ENCODE measurements around the gene C1QL1.

C1QL1 gene

GRCh38 chr17:44970136-44970741 is 2.1 kb upstream of the C1QL1 start:
- no peak overlapping the region for H2BK5ac ChIP-seq (ENCODE audit: low read length)
- no peak overlapping the region for H2BK15ac ChIP-seq (replicated peaks; ENCODE audit: low read depth)
- H3K27ac ChIP-seq (ENCODE audit: low read depth, low read length), result no peak overlapping the region
- DNase-seq, result peak; percentile 49
- H3K56ac ChIP-seq (ENCODE audit: low read length), result peak overlapping the region; percentile 84
- H3K23ac ChIP-seq (ENCODE audit: low read length), result no peak overlapping the region
- WGBS (ENCODE audit: extremely low coverage, insufficient coverage, low lambda C conversion rate), result no CpG with 5 or more reads among the region's 55 CpGs
- no peak overlapping the region for H2BK120ac ChIP-seq (ENCODE audit: low read depth, low read length)
- H3K4me3 ChIP-seq (ENCODE audit: low read length), result peak overlapping the region; percentile 47
- peak overlapping the region; percentile 66 for H3K18ac ChIP-seq (ENCODE audit: low read length)
- no peak overlapping the region for H2AK5ac ChIP-seq (ENCODE audit: low read length)
- no peaks in the 10 kb centered on the region for H3K36me3 ChIP-seq (ENCODE audit: control insufficient read depth, insufficient read depth, low read length)
- no peak overlapping the region for H4K5ac ChIP-seq (ENCODE audit: low read length)
- H3K4me2 ChIP-seq (ENCODE audit: low read length), result peak overlapping the region; percentile 77
- H3K4ac ChIP-seq (ENCODE audit: low read depth, low read length), result no peak overlapping the region
- no peaks in the 10 kb centered on the region for H3K79me2 ChIP-seq (ENCODE audit: control insufficient read depth, insufficient read depth, low read length)
- H3K79me1 ChIP-seq (ENCODE audit: low read length), result no peaks in the 10 kb centered on the region
- peaks cover 27% of the 10 kb centered on the region for H3K27me3 ChIP-seq (ENCODE audit: insufficient read depth, low read length, poor library complexity)
- no peak overlapping the region for H4K8ac ChIP-seq (ENCODE audit: low read depth, low read length)
- peaks cover 11% of the 10 kb centered on the region for H3K4me1 ChIP-seq (ENCODE audit: control insufficient read depth, low read depth, low read length)
- H3K9ac ChIP-seq (ENCODE audit: low read length), result peak overlapping the region; percentile 68

DNA sequence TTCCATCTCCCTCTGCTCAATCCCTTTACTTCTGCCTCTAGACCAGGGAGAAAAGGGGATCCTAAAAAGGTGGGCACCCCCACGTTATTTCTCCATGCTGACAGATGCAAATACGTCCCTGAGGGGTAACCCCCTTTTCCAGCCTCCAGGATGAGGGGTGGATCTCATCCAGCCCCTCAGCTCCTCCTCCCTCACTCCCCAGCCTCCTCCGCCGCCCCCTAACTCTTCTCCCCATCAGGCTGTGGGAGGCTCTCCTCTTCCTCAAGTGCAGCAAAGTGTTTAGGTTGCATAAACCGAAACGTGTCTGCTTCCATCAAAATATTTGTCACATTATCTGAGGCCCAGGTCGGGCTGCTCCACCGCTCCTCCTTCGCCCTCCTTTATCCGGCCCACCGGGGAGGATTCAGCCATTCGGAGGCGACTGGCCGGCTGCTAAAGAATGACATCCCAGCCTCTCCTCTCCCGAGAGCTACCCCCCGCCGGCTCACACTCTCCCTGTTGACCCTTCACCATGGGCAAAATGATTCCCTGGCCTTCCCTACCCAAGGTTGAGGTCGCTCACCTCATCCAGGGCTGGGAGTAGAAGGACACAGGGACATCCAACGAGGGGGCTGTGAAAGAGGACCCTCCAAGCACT is 1.2 kb upstream of the C1QL1 start:
- Histone ChIP-seq H3K27me3 (ENCODE audit: insufficient read depth, low read length, poor library complexity) (peaks cover 27% of the 10 kb centered on the region), H3K18ac (ENCODE audit: low read length) (no peak overlapping the region), H3K79me1 (ENCODE audit: low read length) (no peaks in the 10 kb centered on the region), H3K27ac (ENCODE audit: low read depth, low read length) (no peak overlapping the region), H3K4me2 (ENCODE audit: low read length) (peak overlapping the region; percentile 10), H2BK5ac (ENCODE audit: low read length) (no peak overlapping the region), H4K8ac (ENCODE audit: low read depth, low read length) (no peak overlapping the region), H3K4me3 (ENCODE audit: low read length) (no peak overlapping the region), H2BK120ac (ENCODE audit: low read depth, low read length) (no peak overlapping the region), H2AK5ac (ENCODE audit: low read length) (no peak overlapping the region), H3K23ac (ENCODE audit: low read length) (no peak overlapping the region), H2BK15ac (replicated peaks; ENCODE audit: low read depth) (no peak overlapping the region), H3K4ac (ENCODE audit: low read depth, low read length) (no peak overlapping the region), H4K5ac (ENCODE audit: low read length) (no peak overlapping the region), H3K9ac (ENCODE audit: low read length) (peak overlapping the region; percentile 47), H3K4me1 (ENCODE audit: control insufficient read depth, low read depth, low read length) (peaks cover 11% of the 10 kb centered on the region), H3K79me2 (ENCODE audit: control insufficient read depth, insufficient read depth, low read length) (no peaks in the 10 kb centered on the region), H3K36me3 (ENCODE audit: control insufficient read depth, insufficient read depth, low read length) (no peaks in the 10 kb centered on the region), H3K56ac (ENCODE audit: low read length) (peak overlapping the region; percentile 62)
- DNase-seq, result peak; percentile 52
- WGBS (ENCODE audit: extremely low coverage, insufficient coverage, low lambda C conversion rate), result no CpG with 5 or more reads among the region's 19 CpGs

DNA sequence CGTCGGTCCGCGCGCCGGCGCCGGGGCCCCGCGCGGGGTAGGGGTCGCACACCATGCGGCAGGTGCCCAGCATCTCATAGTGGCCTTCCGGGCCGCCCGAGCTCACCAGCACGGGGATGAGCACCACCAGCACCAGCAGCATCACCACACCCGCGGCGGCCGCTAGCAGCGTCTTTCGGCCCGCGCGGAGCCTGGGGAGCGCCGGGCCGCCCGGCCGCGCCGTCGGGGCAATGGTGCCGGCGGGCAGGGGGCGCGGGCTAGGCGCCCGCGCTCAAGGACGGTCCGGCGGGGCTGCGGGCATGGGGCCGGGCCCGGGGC is 237 bp downstream of the C1QL1 start:
- Histone ChIP-seq H3K4me2 (ENCODE audit: low read length) (no peak overlapping the region), H2BK5ac (ENCODE audit: low read length) (no peak overlapping the region), H2AK5ac (ENCODE audit: low read length) (no peak overlapping the region), H3K79me1 (ENCODE audit: low read length) (no peaks in the 10 kb centered on the region), H3K4me3 (ENCODE audit: low read length) (no peak overlapping the region), H3K18ac (ENCODE audit: low read length) (no peak overlapping the region), H2BK120ac (ENCODE audit: low read depth, low read length) (no peak overlapping the region), H3K79me2 (ENCODE audit: control insufficient read depth, insufficient read depth, low read length) (no peaks in the 10 kb centered on the region), H3K9ac (ENCODE audit: low read length) (no peak overlapping the region), H3K36me3 (ENCODE audit: control insufficient read depth, insufficient read depth, low read length) (no peaks in the 10 kb centered on the region), H4K5ac (ENCODE audit: low read length) (no peak overlapping the region), H3K56ac (ENCODE audit: low read length) (no peak overlapping the region), H2BK15ac (replicated peaks; ENCODE audit: low read depth) (no peak overlapping the region), H4K8ac (ENCODE audit: low read depth, low read length) (no peak overlapping the region), H3K4me1 (ENCODE audit: control insufficient read depth, low read depth, low read length) (peaks cover 11% of the 10 kb centered on the region), H3K27me3 (ENCODE audit: insufficient read depth, low read length, poor library complexity) (peaks cover 27% of the 10 kb centered on the region), H3K4ac (ENCODE audit: low read depth, low read length) (no peak overlapping the region), H3K23ac (ENCODE audit: low read length) (no peak overlapping the region), H3K27ac (ENCODE audit: low read depth, low read length) (no peak overlapping the region)
- DNase-seq, result no peak
- whole genome bisulfite sequencing (ENCODE audit: extremely low coverage, insufficient coverage, low lambda C conversion rate), result no CpG with 5 or more reads among the region's 47 CpGs

- H2BK5ac ChIP-seq (ENCODE audit: low read length), result no peak overlapping the region
Observed at GRCh38 chr17:44967026-44967906, 837 bp downstream of the C1QL1 start.

GRCh38 chr17:44966348-44967025 is 1.6 kb downstream of the C1QL1 start:
- H3K56ac ChIP-seq (ENCODE audit: low read length), result no peak overlapping the region
- no CpG with 5 or more reads among the region's 21 CpGs for WGBS (ENCODE audit: extremely low coverage, insufficient coverage, low lambda C conversion rate)
- no peak overlapping the region for H2BK120ac ChIP-seq (ENCODE audit: low read depth, low read length)
- no peak overlapping the region for H2BK15ac ChIP-seq (replicated peaks; ENCODE audit: low read depth)
- H3K23ac ChIP-seq (ENCODE audit: low read length), result peak overlapping the region; percentile 91
- no peak overlapping the region for H2AK5ac ChIP-seq (ENCODE audit: low read length)
- H3K79me1 ChIP-seq (ENCODE audit: low read length), result no peaks in the 10 kb centered on the region
- no peak overlapping the region for H3K4ac ChIP-seq (ENCODE audit: low read depth, low read length)
- H3K27me3 ChIP-seq (ENCODE audit: insufficient read depth, low read length, poor library complexity), result peaks cover 27% of the 10 kb centered on the region
- no peak overlapping the region for H3K9ac ChIP-seq (ENCODE audit: low read length)
- no peak overlapping the region for H4K8ac ChIP-seq (ENCODE audit: low read depth, low read length)
- H3K4me3 ChIP-seq (ENCODE audit: low read length), result no peak overlapping the region
- H4K5ac ChIP-seq (ENCODE audit: low read length), result no peak overlapping the region
- H3K36me3 ChIP-seq (ENCODE audit: control insufficient read depth, insufficient read depth, low read length), result no peaks in the 10 kb centered on the region
- H3K18ac ChIP-seq (ENCODE audit: low read length), result no peak overlapping the region
- no peak for DNase-seq
- H3K4me2 ChIP-seq (ENCODE audit: low read length), result no peak overlapping the region
- no peak overlapping the region for H3K27ac ChIP-seq (ENCODE audit: low read depth, low read length)
- peaks cover 11% of the 10 kb centered on the region for H3K4me1 ChIP-seq (ENCODE audit: control insufficient read depth, low read depth, low read length)
- no peaks in the 10 kb centered on the region for H3K79me2 ChIP-seq (ENCODE audit: control insufficient read depth, insufficient read depth, low read length)
- H2BK5ac ChIP-seq (ENCODE audit: low read length), result no peak overlapping the region

More at GRCh38 chr17:44967026-44967906, 837 bp downstream of the C1QL1 start:
- no CpG with 5 or more reads among the region's 76 CpGs for WGBS (ENCODE audit: extremely low coverage, insufficient coverage, low lambda C conversion rate)
- Histone ChIP-seq H3K79me1 (ENCODE audit: low read length) (no peaks in the 10 kb centered on the region), H3K27ac (ENCODE audit: low read depth, low read length) (no peak overlapping the region), H3K4me1 (ENCODE audit: control insufficient read depth, low read depth, low read length) (peaks cover 11% of the 10 kb centered on the region), H3K79me2 (ENCODE audit: control insufficient read depth, insufficient read depth, low read length) (no peaks in the 10 kb centered on the region), H4K5ac (ENCODE audit: low read length) (no peak overlapping the region), H3K4me3 (ENCODE audit: low read length) (no peak overlapping the region), H3K23ac (ENCODE audit: low read length) (peak overlapping the region; percentile 91), H2AK5ac (ENCODE audit: low read length) (no peak overlapping the region), H2BK15ac (replicated peaks; ENCODE audit: low read depth) (no peak overlapping the region), H3K27me3 (ENCODE audit: insufficient read depth, low read length, poor library complexity) (peaks cover 27% of the 10 kb centered on the region), H2BK120ac (ENCODE audit: low read depth, low read length) (no peak overlapping the region), H4K8ac (ENCODE audit: low read depth, low read length) (no peak overlapping the region), H3K9ac (ENCODE audit: low read length) (no peak overlapping the region), H3K4ac (ENCODE audit: low read depth, low read length) (no peak overlapping the region), H3K4me2 (ENCODE audit: low read length) (no peak overlapping the region), H3K56ac (ENCODE audit: low read length) (no peak overlapping the region), H3K18ac (ENCODE audit: low read length) (no peak overlapping the region), H3K36me3 (ENCODE audit: control insufficient read depth, insufficient read depth, low read length) (no peaks in the 10 kb centered on the region)
- no peak for DNase-seq

Measured in mesendoderm (in vitro differentiated cells).